GM12801 (cell line): ENCODE measurements around the gene NTN3.

Source experiments
- TF ChIP-seq, protein P1 (sequence below): IDR thresholded peaks from one replicate; pipeline ENCODE4 v1.5.1; 2011; ENCODE audit warnings: control low read depth; ENCODE audit not compliant: insufficient read length; ENCODE audit errors: extremely low read depth

Gene NTN3

DNA sequence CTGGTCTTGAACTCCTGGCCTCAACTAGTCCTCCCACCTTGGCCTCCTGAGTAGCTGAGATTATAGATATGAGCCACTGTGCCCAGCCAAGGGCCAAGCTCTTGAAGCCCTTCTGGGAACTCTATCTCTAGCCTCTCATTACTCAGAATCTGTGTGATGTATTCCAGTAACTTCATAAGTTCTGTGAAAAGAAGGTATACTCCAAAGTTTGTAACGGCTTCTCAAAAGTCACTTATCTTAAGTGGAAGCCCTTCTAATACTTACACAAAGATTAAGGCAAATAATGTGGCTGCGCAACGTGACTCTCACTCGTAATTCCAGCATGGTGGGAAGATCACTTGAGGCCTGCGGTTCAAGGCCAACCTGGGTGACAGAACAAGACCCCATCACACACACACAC is 23.5 kb downstream of the NTN3 start:
- TF ChIP-seq, protein P1, sequence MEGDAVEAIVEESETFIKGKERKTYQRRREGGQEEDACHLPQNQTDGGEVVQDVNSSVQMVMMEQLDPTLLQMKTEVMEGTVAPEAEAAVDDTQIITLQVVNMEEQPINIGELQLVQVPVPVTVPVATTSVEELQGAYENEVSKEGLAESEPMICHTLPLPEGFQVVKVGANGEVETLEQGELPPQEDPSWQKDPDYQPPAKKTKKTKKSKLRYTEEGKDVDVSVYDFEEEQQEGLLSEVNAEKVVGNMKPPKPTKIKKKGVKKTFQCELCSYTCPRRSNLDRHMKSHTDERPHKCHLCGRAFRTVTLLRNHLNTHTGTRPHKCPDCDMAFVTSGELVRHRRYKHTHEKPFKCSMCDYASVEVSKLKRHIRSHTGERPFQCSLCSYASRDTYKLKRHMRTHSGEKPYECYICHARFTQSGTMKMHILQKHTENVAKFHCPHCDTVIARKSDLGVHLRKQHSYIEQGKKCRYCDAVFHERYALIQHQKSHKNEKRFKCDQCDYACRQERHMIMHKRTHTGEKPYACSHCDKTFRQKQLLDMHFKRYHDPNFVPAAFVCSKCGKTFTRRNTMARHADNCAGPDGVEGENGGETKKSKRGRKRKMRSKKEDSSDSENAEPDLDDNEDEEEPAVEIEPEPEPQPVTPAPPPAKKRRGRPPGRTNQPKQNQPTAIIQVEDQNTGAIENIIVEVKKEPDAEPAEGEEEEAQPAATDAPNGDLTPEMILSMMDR, result no peak

DNA sequence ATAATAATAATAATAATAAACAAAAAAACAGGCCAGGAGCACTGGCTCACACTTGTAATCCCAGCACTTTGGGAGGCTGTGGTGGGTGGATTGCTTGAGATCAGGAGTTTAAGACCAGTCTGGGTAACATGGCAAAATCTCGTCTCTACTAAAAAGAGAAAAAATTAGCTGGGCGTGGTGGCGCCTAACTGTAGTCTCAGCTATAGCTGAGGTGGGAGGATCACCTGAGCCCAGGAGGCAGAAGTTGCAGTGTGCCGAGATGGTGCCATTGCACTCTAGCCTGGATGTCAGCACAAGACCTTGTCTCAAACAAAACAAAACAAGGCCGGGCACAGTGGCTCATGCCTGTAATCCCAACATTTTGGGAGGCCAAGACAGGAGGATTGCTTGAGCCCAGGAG is 23.9 kb downstream of the NTN3 start:
- TF ChIP-seq, protein P1, result no peak

DNA sequence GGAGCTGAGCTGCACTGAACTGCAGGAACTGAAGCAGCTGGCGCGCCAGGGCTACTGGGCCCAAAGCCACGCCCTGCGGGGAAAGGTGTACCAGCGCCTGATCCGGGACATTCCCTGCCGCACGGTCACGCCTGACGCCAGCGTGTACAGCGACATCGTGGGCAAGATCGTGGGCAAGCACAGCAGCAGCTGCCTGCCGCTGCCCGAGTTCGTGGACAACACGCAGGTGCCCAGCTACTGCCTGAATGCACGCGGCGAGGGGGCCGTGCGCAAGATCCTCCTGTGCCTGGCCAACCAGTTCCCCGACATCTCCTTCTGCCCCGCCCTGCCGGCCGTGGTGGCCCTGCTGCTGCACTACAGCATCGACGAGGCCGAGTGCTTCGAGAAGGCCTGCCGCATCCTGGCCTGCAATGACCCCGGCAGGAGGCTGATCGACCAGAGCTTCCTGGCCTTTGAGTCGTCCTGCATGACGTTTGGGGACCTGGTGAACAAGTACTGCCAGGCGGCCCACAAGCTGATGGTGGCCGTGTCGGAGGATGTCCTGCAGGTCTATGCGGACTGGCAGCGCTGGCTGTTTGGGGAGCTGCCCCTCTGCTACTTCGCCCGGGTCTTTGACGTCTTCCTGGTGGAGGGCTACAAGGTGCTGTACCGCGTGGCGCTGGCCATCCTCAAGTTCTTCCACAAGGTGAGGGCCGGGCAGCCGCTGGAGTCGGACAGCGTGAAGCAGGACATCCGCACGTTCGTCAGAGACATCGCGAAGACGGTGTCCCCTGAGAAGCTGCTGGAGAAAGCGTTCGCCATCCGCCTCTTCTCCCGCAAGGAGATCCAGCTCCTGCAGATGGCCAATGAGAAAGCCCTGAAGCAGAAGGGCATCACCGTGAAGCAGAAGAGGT is 25.4 kb downstream of the NTN3 start:
- TF ChIP-seq, protein P1, result no peak

DNA sequence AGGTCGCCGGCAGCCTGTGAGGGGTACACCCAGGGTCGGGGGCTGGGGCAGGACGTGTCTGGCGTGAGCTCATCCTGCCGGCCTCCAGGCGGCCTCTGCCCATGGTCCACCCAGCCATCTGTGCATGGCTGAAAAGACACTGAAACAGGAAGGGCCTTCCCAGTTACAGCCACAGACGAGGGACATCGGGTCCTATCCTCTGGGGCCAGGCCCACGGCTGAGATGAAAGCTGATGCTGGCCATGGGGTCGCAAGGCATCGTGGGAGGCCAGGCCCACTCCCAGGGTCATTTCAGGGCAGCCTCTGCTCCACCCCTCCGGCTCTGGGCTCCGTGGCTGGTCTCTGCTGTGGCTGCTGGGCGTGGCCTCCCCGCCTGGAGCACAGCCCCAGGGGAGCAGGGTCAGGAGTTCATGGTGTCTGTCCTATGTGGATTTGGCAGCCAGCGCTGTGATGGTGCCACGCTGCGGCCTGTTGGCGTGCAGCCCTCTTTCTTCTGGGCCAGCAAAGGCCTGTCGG is 26.1 kb downstream of the NTN3 start:
- TF ChIP-seq, protein P1, result no peak

DNA sequence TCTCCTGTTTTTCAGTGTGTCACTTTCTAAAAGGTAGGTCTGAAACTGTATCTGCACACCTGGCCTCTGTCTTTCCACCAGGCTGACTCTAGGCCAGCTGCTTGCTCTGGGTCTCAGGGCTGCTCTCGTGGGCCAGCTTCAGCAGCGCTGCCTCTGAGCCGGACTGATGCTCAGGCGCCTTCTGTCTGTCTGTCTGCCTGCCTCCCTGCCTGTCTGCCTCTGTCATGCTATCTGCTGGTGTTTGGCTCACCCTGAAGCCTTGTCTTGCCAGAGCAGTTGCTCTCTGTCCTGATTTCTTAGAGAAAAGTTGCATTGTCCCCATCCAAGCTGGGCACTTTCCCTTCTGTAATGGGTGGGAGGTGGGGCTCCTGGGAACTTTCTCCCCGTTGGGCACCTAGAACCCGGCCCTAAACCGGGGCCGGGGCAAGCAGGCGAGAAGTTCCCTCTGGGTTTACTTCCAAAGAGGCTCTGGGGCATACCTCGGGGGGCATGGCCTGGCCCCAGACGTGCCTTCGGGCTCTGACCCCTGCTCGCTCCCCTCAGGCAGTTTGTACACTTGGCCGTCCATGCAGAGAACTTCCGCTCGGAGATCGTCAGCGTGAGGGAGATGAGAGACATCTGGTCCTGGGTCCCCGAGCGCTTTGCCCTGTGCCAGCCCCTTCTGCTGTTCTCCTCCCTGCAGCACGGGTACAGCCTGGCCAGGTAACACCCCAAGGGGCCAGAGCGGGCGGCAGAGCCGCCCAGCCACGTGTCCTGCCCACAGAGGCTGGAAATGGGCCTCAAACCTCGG is 26.8 kb downstream of the NTN3 start:
- TF ChIP-seq, protein P1, result no peak

DNA sequence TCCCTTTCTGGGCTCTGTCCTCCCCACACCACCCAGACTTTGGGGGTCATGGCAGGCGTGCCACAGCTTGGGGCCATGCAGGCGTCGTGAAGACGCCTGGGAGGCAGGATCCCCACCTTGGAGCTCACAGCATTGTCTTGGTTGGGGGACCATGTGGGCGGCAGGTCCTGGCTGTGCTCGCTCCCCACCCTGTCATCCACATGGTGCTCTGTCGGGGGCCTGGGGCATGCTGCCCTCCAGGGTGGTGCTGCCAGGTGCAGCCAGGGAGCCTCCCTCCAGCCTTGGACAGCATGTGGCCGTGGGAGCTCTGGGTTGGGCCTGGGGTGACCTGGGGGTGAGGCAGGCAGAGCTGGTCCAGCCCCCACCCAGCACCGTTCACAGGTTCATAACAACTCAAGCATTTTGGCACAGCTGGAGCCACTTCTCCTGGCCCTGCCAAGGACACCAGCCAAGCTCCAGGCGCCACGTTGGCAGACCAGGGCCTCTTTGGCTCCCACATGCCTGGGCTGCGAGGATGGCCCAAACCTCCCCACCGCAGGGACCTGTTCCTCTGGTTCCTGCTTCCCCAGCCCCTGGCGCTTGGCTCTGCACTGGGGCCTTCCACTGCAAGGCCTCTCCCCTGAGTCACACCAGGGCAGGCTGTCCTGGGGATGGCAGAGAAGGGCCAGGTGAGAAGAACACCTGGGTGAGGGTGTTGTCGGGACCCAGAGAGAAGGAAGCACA is 27.6 kb downstream of the NTN3 start:
- TF ChIP-seq, protein P1, result no peak

DNA sequence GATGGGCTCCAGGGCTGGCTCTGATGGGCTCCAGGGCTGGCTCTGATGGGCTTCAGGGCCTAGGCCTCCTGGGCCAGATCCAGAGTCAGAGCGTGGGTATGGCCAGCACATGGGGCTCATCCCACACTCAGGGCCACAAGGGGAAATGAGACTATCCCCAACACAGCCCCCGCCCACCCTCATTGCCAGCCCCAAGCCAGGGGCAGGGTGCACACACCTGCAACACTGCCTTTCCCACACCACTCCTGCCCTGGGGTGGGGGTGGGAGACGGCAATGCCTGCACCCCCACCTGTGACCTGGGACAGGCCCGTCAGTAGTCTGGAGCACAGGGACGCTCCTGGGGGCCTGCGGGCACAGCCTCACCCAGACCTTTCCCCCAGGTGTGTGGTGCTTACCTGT is 28.4 kb downstream of the NTN3 start:
- TF ChIP-seq, protein P1, result no peak
